Neural progenitor cell (in vitro differentiated cells): ENCODE measurements around the gene ING2. TPM values are rescaled to one million over a fixed set of nuclear protein-coding genes. Genes with fewer than 3 reads are reported as not detected.

Experiments used
- DNase-seq: peaks from one replicate; pipeline ENCODE4 v3.0.0-alpha.2; 2016; ENCODE audit warnings: low spot score
- H2AFZ ChIP-seq: fragments of 200-600 bp; sonication (generic); replicated peaks from 2 replicates; pipeline ENCODE4 v1.6.1; 2016; ENCODE audit warnings: antibody characterized with exemption
- H3F3A ChIP-seq: fragments of 200-600 bp; sonication (generic); 2 replicates; pipeline ENCODE4 v1.6.1; 2016; ENCODE audit warnings: antibody characterized with exemption, low read depth
- H3K27ac ChIP-seq: fragments of 200-600 bp; sonication (generic); 2 replicates; pipeline ENCODE4 v1.5.1; 2016; ENCODE audit warnings: mild to moderate bottlenecking
- H3K27me3 ChIP-seq: fragments of 200-600 bp; sonication (generic); 2 replicates; pipeline ENCODE4 v1.6.1; 2016; ENCODE audit warnings: mild to moderate bottlenecking, moderate library complexity
- H3K36me3 ChIP-seq: fragments of 200-600 bp; sonication (generic); 2 replicates; pipeline ENCODE4 v1.5.1; 2016
- H3K4me1 ChIP-seq: fragments of 200-600 bp; sonication (generic); 2 replicates; pipeline ENCODE4 v1.6.1; 2016; ENCODE audit warnings: mixed run types
- H3K4me2 ChIP-seq: fragments of 200-600 bp; sonication (generic); 2 replicates; pipeline ENCODE4 v1.6.1; 2016
- H3K4me3 ChIP-seq: fragments of 200-600 bp; sonication (generic); 2 replicates; pipeline ENCODE4 v1.5.1; 2016
- H3K79me2 ChIP-seq: fragments of 200-600 bp; sonication (generic); 2 replicates; pipeline ENCODE4 v1.6.1; 2016; ENCODE audit warnings: low read depth
- H3K9ac ChIP-seq: fragments of 200-600 bp; sonication (generic); 2 replicates; pipeline ENCODE4 v1.6.1; 2016
- H3K9me3 ChIP-seq: fragments of 200-600 bp; sonication (generic); 2 replicates; pipeline ENCODE4 v1.5.1; 2016; ENCODE audit warnings: low read depth
- H4K20me1 ChIP-seq: fragments of 200-600 bp; sonication (generic); 2 replicates; pipeline ENCODE4 v1.6.1; 2016; ENCODE audit warnings: low read depth
- H3K27ac Mint-ChIP-seq: 3 replicates; pipeline ENCODE4 v1.8.0; 2021; ENCODE audit warnings: mixed read lengths
- H3K27me3 Mint-ChIP-seq: 2 replicates; pipeline ENCODE4 v1.8.0; 2022; ENCODE audit warnings: low read depth, mild to moderate bottlenecking, inconsistent platforms, moderate library complexity, mixed read lengths; ENCODE audit not compliant: insufficient read depth
- H3K36me3 Mint-ChIP-seq: 3 replicates; pipeline ENCODE4 v1.8.0; 2021; ENCODE audit warnings: mixed read lengths
- H3K4me1 Mint-ChIP-seq: 3 replicates; pipeline ENCODE4 v1.8.0; 2021; ENCODE audit warnings: mixed read lengths
- H3K4me3 Mint-ChIP-seq: 3 replicates; pipeline ENCODE4 v1.8.0; 2021; ENCODE audit warnings: mild to moderate bottlenecking, moderate library complexity, mixed read lengths
- H3K9me3 Mint-ChIP-seq: 3 replicates; pipeline ENCODE4 v1.8.0; 2020; ENCODE audit warnings: mixed read lengths
- EZH2 ChIP-seq: fragments of 200-600 bp; sonication (generic); IDR thresholded peaks from 2 replicates; pipeline ENCODE4 v1.6.1; 2017; ENCODE audit warnings: antibody characterized with exemption, mild to moderate bottlenecking, moderate library complexity
- EZH2phosphoT487 ChIP-seq: fragments of 200-600 bp; sonication (generic); IDR thresholded peaks from 2 replicates; pipeline ENCODE4 v1.6.1; 2017; ENCODE audit warnings: antibody characterized with exemption
- total RNA-seq: library from RNA; depleted of rRNA; stranded (reverse); fragments of >200 nt; gene quantifications from 2 replicates; pipeline ENCODE4 v1.2.3, GENCODE V29; 2015; ENCODE audit warnings: low replicate concordance
- TF ChIP-seq, protein P1 (sequence below): fragments of 200-600 bp; sonication (generic); IDR thresholded peaks from 2 replicates; pipeline ENCODE4 v1.5.1; 2017; ENCODE audit warnings: antibody characterized with exemption, mild to moderate bottlenecking

The ING2 gene
- total RNA-seq, 1 donor from 2014 or later = 38.0 TPM

DNA sequence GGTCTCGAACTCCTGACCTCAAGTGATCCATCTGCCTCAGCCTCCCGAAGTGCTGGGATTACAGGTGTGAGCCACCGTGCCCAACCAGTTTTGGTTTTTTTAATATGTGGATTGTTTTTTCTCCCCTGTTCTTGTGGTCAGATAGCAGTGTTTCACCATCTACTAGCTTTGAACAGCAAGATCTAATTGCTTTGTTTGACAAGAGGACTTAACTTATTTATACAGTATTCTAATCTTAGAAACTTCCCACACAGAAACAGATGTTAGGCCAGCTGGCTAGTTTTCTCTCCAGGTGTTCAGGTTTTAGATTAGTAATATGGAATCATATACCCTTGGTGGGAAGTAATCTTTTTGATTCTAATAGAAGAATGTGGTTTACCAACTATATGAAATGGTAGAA is 12.9 kb downstream of the ING2 start:
- H3K9me3 Mint-ChIP-seq = no peaks in the 10 kb centered on the region
- DNase-seq = no peak
- no peak overlapping the region for H2AFZ ChIP-seq
- H3K27ac Mint-ChIP-seq = no peak overlapping the region
- peaks cover 3% of the 10 kb centered on the region for H3K4me1 Mint-ChIP-seq
- H3K9ac ChIP-seq = no peak overlapping the region
- H3K4me3 ChIP-seq = no peak overlapping the region
- H3K27me3 Mint-ChIP-seq = no peaks in the 10 kb centered on the region
- no peaks in the 10 kb centered on the region for H3F3A ChIP-seq
- H3K36me3 Mint-ChIP-seq = no peaks in the 10 kb centered on the region
- H3K9me3 ChIP-seq = no peaks in the 10 kb centered on the region
- no peaks in the 10 kb centered on the region for H4K20me1 ChIP-seq
- H3K27ac ChIP-seq = no peak overlapping the region
- H3K36me3 ChIP-seq = no peaks in the 10 kb centered on the region
- H3K79me2 ChIP-seq = no peaks in the 10 kb centered on the region
- no peak overlapping the region for H3K4me2 ChIP-seq
- no peaks in the 10 kb centered on the region for H3K27me3 ChIP-seq
- H3K4me1 ChIP-seq = no peaks in the 10 kb centered on the region
- H3K4me3 Mint-ChIP-seq = no peak overlapping the region
- TF ChIP-seq EZH2 (no peak), EZH2phosphoT487 (no peak)
- TF ChIP-seq, protein P1, sequence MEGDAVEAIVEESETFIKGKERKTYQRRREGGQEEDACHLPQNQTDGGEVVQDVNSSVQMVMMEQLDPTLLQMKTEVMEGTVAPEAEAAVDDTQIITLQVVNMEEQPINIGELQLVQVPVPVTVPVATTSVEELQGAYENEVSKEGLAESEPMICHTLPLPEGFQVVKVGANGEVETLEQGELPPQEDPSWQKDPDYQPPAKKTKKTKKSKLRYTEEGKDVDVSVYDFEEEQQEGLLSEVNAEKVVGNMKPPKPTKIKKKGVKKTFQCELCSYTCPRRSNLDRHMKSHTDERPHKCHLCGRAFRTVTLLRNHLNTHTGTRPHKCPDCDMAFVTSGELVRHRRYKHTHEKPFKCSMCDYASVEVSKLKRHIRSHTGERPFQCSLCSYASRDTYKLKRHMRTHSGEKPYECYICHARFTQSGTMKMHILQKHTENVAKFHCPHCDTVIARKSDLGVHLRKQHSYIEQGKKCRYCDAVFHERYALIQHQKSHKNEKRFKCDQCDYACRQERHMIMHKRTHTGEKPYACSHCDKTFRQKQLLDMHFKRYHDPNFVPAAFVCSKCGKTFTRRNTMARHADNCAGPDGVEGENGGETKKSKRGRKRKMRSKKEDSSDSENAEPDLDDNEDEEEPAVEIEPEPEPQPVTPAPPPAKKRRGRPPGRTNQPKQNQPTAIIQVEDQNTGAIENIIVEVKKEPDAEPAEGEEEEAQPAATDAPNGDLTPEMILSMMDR = no peak

DNA sequence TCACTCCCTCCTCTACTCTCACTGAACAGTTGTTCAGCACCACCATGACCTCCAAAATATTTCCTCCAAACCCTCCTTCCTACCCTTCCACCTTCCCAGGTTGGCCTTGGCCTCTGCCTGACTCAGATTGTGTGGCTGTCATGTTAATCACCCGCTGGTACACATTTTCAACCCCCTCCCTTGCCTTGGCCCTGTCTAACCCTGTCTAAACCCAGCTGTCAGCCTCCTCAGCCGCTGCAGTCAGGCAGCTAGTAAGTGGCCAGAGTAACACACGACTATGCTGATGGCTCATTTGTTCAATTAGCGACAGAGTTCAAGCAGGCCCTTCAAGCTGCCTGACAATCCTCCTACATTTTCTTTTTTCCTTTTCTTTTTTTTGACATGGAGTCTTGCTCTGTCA is 18.0 kb downstream of the ING2 start:
- H3K9me3 ChIP-seq = no peaks in the 10 kb centered on the region
- H3F3A ChIP-seq = no peaks in the 10 kb centered on the region
- TF ChIP-seq EZH2 (no peak), EZH2phosphoT487 (no peak)
- TF ChIP-seq, protein P1 = no peak
- H3K4me3 ChIP-seq = no peak overlapping the region
- Mint-ChIP-seq H3K36me3 (no peaks in the 10 kb centered on the region), H3K27me3 (no peaks in the 10 kb centered on the region), H3K4me1 (peaks cover 4% of the 10 kb centered on the region), H3K9me3 (no peaks in the 10 kb centered on the region), H3K27ac (no peak overlapping the region), H3K4me3 (no peak overlapping the region)
- no peaks in the 10 kb centered on the region for H4K20me1 ChIP-seq
- H3K4me2 ChIP-seq = no peak overlapping the region
- H3K4me1 ChIP-seq = no peaks in the 10 kb centered on the region
- no peak overlapping the region for H2AFZ ChIP-seq
- H3K27ac ChIP-seq = no peak overlapping the region
- no peak for DNase-seq
- H3K36me3 ChIP-seq = no peaks in the 10 kb centered on the region
- H3K79me2 ChIP-seq = no peaks in the 10 kb centered on the region
- H3K27me3 ChIP-seq = no peaks in the 10 kb centered on the region
- no peak overlapping the region for H3K9ac ChIP-seq

DNA sequence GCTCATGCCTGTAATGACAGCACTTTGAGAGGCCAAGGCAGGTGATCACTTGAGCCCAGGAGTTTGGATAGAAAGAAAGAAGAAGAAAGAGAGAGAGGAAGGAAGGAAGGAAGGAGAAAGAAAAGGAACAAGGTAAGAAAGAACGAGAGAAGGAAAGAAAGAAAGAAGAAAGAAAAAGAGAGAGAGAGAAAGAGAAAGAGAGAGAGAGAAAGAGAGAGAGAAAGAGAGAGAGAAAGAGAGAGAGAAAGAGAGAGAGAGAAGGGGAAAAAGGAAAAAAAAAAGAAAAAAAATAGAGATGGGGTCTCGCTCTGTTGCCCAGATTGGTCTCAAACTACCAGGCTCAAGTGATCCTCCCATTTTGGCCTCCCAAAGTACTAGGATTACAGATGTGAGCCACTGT is 22.5 kb downstream of the ING2 start:
- no peaks in the 10 kb centered on the region for H3F3A ChIP-seq
- DNase-seq = no peak
- no peak overlapping the region for H3K4me3 ChIP-seq
- H4K20me1 ChIP-seq = no peaks in the 10 kb centered on the region
- no peak overlapping the region for H3K4me2 ChIP-seq
- H3K9ac ChIP-seq = no peak overlapping the region
- H3K27ac ChIP-seq = no peak overlapping the region
- Mint-ChIP-seq H3K36me3 (no peaks in the 10 kb centered on the region), H3K4me1 (peaks cover 4% of the 10 kb centered on the region), H3K4me3 (no peak overlapping the region), H3K27me3 (no peaks in the 10 kb centered on the region), H3K27ac (no peak overlapping the region), H3K9me3 (no peaks in the 10 kb centered on the region)
- H3K27me3 ChIP-seq = no peaks in the 10 kb centered on the region
- no peaks in the 10 kb centered on the region for H3K79me2 ChIP-seq
- no peaks in the 10 kb centered on the region for H3K36me3 ChIP-seq
- H2AFZ ChIP-seq = no peak overlapping the region
- no peaks in the 10 kb centered on the region for H3K4me1 ChIP-seq
- no peak for TF ChIP-seq EZH2phosphoT487
- TF ChIP-seq EZH2 = no peak
- TF ChIP-seq, protein P1 = no peak
- no peaks in the 10 kb centered on the region for H3K9me3 ChIP-seq
